Natural killer cell treated with Interleukin-12 subunit alpha and Interleukin-12 subunit beta and Interleukin-15 and Interleukin-18, amount 100 ng/mL, for 72 hours (primary cell): ENCODE data around the gene PRR36. TPM values are rescaled to one million over a fixed set of nuclear protein-coding genes. Genes with fewer than 3 reads are reported as not detected.

Experiments used
- ATAC-seq, 2 donors: fragments of 150-1000 bp; cut with Tn5 transposase in 1 of 2; sonication (Bioruptor Pico), chemical (Tn5 transposase) in 1 of 2; 2 replicates each; pipeline ENCODE4 v1.10.0; 2021
- DNase-seq: peaks from one replicate; pipeline ENCODE4 v3.0.0; 2022; ENCODE audit warnings: low spot score
- H3K27ac Mint-ChIP-seq, 2 donors: 1 replicate in 1 of 2; 2 replicates in 1 of 2; pipeline ENCODE4 v1.8.0; 2022; ENCODE audit warnings: mixed read lengths in 2 of 2, mild to moderate bottlenecking in 1 of 2, moderate library complexity in 1 of 2
- H3K27me3 Mint-ChIP-seq, 2 donors: 1 replicate in 1 of 2; 2 replicates in 1 of 2; pipeline ENCODE4 v1.8.0; 2022; ENCODE audit warnings: mixed read lengths in 2 of 2
- H3K36me3 Mint-ChIP-seq: one replicate; pipeline ENCODE4 v1.8.0; 2022; ENCODE audit warnings: mixed read lengths
- H3K4me1 Mint-ChIP-seq, 2 donors: 1 replicate in 1 of 2; 2 replicates in 1 of 2; pipeline ENCODE4 v1.8.0; 2022; ENCODE audit warnings: low read depth in 2 of 2, mixed read lengths in 2 of 2, mild to moderate bottlenecking in 1 of 2
- H3K4me3 Mint-ChIP-seq: one replicate; pipeline ENCODE4 v1.8.0; 2022; ENCODE audit warnings: mixed read lengths
- H3K9me3 Mint-ChIP-seq: 2 replicates; pipeline ENCODE4 v1.8.0; 2022; ENCODE audit warnings: mixed read lengths
- total RNA-seq, 2 donors: library from RNA; stranded (reverse); gene quantifications; one replicate each; pipeline ENCODE4 v1.2.3, GENCODE V29; 2022

The PRR36 gene
- total RNA-seq, 2 donors from 2014 or later, result not detected

DNA sequence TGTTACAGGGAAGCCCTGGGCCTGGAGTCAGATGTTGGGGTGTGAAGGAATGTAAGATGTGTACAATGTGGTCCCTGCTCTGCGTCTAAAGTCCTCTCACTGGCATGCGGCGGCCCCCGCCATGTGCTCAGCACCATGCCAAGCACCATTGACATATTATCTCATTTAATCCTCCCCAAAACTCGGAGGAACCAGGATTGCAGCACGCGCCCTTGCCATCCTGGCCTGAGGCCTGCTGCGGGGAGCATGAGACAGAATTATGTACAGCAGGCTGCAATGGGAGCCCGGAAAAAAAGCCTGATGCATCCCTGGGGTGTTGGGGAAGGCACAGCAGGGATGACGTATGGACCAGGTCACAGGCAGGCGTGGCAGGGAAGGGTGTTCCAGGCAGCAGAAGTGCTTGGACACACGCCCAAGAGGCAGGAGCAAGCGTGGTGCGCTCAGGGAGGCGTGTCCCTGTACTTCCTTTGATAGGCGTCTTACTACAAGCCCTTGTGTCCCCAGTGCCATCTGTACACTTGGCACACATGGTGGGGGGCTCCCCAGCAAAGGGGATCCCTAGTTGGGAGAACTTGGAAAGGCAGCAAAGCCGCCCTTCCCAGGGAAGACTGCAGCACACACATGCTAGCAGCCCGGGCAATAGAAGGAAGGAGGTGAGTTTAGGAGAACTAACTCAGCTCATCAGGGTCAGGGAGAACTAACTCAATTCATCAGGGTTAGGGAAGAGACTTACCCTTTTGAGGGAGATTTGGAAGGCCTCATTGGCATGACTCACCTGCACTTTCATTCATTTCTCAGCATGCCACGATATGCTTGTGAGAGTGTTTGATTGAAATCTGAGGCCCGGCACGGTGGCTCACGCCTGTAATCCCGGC, 40.7 kb downstream of the PRR36 start:
- H3K27ac Mint-ChIP-seq, result no peak overlapping the region
- H3K27me3 Mint-ChIP-seq, result no peaks in the 10 kb centered on the region
- no peaks in the 10 kb centered on the region for H3K9me3 Mint-ChIP-seq

DNA sequence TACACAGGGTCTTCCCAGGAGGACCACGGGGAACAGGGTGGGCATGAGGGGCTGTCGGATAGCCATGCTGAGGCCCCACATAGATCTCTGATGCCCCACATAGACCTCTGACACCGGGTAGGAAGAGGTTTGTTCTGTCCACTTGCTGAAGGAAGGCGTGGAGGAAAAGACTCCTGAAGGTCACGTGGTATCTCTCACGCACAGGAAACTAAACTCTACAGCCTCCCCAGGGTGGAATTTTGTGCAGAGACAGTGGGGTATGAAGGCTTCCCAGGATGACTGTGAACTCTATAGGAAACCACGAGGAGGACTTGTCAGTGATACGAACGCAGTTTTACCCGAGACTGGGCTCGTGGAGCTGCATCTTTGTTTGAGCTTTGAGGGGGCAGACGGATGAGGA, 41.4 kb downstream of the PRR36 start:
- DNase-seq, result no peak
- Mint-ChIP-seq H3K4me1 (peaks cover 15 to 21% of the 10 kb centered on the region in 2 donors), H3K4me3 (no peak overlapping the region), H3K36me3 (no peaks in the 10 kb centered on the region), H3K9me3 (no peaks in the 10 kb centered on the region), H3K27me3 (peaks cover 0 to 2% of the 10 kb centered on the region in 2 donors), H3K27ac (no peak overlapping the region)
- no peak for ATAC-seq

More for the DNA sequence above, 40.7 kb downstream of the PRR36 start:
- ATAC-seq (no peak), DNase-seq (no peak)
- no peak overlapping the region for H3K4me3 Mint-ChIP-seq
- H3K4me1 Mint-ChIP-seq, result peaks cover 17 to 21% of the 10 kb centered on the region in 2 donors
- H3K36me3 Mint-ChIP-seq, result no peaks in the 10 kb centered on the region

DNA sequence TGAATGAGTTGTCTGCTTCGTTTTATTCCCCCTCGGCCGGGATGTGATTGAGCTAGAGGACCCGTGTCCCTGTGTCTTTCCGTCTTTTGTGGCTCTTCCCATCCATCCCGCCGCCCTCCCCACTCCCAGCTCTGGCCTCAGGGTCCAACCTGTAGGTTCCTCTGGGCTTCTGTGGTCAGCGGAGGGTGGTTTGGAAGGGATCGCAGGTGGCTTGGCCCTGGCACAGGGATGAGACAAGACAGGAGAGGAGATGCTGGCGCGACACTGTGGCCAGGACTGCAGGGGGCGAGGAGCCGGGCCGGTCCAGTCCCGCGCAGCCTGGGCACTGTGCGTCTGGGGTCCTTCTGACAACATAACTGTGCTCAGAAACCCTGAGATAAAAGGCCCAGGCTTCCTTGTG, 42.2 kb downstream of the PRR36 start:
- no peaks in the 10 kb centered on the region for H3K36me3 Mint-ChIP-seq
- DNase-seq, result no peak
- H3K4me3 Mint-ChIP-seq, result no peak overlapping the region
- ATAC-seq, result no peak
- H3K9me3 Mint-ChIP-seq, result no peaks in the 10 kb centered on the region
- H3K4me1 Mint-ChIP-seq, result peaks cover 15 to 21% of the 10 kb centered on the region in 2 donors
- H3K27ac Mint-ChIP-seq, result no peak overlapping the region
- peaks cover 0 to 4% of the 10 kb centered on the region in 2 donors for H3K27me3 Mint-ChIP-seq

DNA sequence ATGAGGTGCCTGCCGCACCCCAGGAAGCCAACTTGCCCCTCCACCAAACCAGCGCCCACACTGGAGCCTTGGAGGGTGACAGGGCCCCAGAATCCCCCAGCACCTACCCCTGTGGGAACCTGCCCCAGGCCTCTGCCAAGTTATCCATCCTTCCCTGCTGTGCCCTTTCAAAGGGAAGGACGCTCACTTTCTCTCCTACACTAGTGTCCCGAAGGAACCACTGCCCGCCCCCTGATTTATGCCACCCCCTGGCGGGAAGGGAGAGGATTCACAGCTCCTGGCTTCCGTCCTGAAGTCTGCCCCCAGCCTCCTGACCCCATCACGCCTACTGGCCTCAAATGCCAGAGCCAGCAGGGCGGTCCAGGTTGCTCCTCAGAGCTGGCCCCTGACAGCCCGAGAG, 42.7 kb downstream of the PRR36 start:
- DNase-seq (no peak), ATAC-seq (no peak)
- Mint-ChIP-seq H3K27ac (peak overlapping the region in 1 of 2 donors; percentile 58), H3K4me1 (peaks cover 15 to 21% of the 10 kb centered on the region in 2 donors), H3K36me3 (no peaks in the 10 kb centered on the region), H3K9me3 (no peaks in the 10 kb centered on the region), H3K4me3 (peak overlapping the region; percentile 83), H3K27me3 (peaks cover 0 to 4% of the 10 kb centered on the region in 2 donors)

DNA sequence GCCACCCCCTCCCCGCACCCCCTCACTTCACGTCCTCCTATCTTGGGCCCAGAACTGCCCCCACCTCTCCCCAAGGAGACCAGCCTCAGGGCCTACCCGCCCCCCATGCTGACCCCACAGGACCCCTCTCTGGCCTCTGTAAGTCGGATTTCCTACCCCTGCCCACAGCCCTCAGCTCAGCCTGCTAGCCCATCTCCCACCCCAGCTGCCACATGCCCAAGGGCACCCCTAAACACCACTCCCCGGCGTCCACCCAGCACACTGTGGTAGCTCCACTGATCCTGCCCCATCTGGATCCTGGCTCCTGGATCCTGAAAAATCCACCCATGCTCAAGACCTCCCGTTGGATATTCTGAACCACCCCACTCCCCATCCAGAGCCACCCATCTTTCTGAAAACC, 43.4 kb downstream of the PRR36 start:
- peaks cover 0 to 4% of the 10 kb centered on the region in 2 donors for H3K27me3 Mint-ChIP-seq
- H3K36me3 Mint-ChIP-seq, result no peaks in the 10 kb centered on the region
- H3K9me3 Mint-ChIP-seq, result no peaks in the 10 kb centered on the region
- peak overlapping the region in 1 of 2 donors; percentile 58 for H3K27ac Mint-ChIP-seq
- H3K4me3 Mint-ChIP-seq, result peak overlapping the region; percentile 83
- H3K4me1 Mint-ChIP-seq, result peaks cover 15 to 21% of the 10 kb centered on the region in 2 donors
- ATAC-seq, result no peak
- DNase-seq, result no peak

DNA sequence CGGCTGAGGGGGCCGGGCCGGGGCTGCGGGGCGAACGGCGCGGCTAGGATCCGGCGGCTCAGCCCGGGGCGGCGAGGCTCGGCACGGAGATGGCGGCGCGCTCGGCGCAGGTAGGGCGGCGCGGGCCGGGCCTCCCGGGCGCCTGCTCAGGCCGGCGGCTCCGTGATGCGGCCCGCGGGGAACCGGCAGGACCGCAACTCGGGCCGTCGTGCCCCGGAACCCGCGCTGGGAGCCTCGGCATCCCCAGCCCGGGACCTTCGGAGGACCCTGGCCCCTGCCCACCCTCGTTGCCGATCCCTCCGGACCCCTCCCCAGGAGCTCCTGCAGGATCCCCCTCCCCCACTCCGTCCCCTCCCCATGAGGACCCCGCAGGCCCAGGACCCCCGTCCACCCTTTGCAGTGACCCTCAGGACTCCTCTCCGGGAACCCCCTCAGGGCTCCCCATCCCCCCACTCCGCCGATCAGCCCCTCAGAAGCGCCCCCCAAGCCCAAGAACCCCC, 43.9 kb downstream of the PRR36 start:
- no peaks in the 10 kb centered on the region for H3K36me3 Mint-ChIP-seq
- H3K27me3 Mint-ChIP-seq, result peaks cover 0 to 4% of the 10 kb centered on the region in 2 donors
- H3K4me1 Mint-ChIP-seq, result peaks cover 15 to 21% of the 10 kb centered on the region in 2 donors
- H3K9me3 Mint-ChIP-seq, result no peaks in the 10 kb centered on the region
- no peak for DNase-seq
- H3K27ac Mint-ChIP-seq, result peak overlapping the region in 1 of 2 donors; percentile 63
- ATAC-seq, result no peak
- H3K4me3 Mint-ChIP-seq, result peak overlapping the region; percentile 83

DNA sequence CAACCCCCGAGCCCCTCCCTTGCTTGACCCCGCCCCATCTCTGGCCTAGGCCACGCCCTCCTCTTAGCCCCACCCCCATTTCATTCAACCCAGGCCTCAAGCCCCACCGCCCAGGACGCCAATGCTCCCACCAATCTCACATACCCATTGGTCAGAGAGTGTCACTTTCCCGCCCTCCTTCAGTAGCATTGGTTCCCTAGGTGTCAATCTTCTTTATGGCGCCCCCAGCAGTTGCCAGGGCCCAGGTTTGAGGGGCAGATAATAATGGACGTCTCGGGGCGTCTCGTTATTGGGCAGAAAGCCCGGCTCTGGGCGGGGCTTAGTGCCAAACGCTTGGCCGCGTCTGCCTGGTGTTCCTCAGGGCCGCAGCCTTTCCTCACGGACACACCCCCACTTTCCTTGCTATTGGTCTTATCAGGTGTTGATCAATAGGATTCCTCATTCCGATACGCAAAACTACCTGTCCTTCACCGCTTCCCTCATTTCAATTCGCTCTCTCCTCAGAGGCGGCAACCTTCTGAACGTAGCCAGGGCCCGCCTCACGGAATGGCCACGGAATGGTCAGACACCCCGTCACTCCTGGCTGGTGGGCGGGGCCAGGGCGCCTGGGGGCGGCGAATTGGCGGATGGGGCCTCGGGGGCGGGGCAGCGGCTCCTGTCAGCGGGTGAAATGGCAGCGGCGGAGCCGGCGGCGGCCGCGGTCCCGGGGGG, 44.5 kb downstream of the PRR36 start, which contains the start of gene EVI5L:
Gene EVI5L, plus strand, starts transcription at position 658 of the 711 bp plus-strand sequence. CDS start 16,325 bp downstream, outside the sequence.
- DNase-seq, result peak; percentile 99
- no peaks in the 10 kb centered on the region for H3K9me3 Mint-ChIP-seq
- peak within 1 kb of the TSS; percentile 63 to 88 for H3K27ac Mint-ChIP-seq
- peak; percentile 93 to 94 for ATAC-seq
- peak within 1 kb of the TSS; percentile 83 for H3K4me3 Mint-ChIP-seq
- H3K27me3 Mint-ChIP-seq, result peaks cover 0 to 4% of the 10 kb centered on the region in 2 donors
- H3K4me1 Mint-ChIP-seq, result peaks cover 15 to 21% of the 10 kb centered on the region in 2 donors
- H3K36me3 Mint-ChIP-seq, result no peaks in the 10 kb centered on the region

DNA sequence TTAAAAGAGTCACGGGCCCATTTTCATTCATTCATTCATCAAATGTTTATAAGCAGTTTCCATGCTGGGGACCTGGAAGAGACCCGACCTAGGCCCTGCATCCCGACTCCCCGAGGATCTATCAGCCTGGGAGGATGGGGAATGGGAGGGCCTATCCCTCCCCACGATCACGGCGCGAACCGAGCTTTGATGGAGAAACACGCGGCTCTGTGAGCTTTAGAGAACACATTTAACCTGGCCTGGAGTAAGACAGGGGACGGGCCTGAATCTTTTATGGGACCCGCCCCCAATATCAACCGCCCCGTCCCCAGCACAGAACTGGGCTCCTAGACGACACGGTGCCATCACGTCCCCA, 45.0 kb downstream of the PRR36 start:
- Mint-ChIP-seq H3K27me3 (peaks cover 0 to 4% of the 10 kb centered on the region in 2 donors), H3K27ac (peak overlapping the region; percentile 63 to 88), H3K9me3 (no peaks in the 10 kb centered on the region), H3K4me3 (peak overlapping the region; percentile 71), H3K36me3 (no peaks in the 10 kb centered on the region), H3K4me1 (peaks cover 15 to 21% of the 10 kb centered on the region in 2 donors)
- DNase-seq (no peak), ATAC-seq (no peak)

DNA sequence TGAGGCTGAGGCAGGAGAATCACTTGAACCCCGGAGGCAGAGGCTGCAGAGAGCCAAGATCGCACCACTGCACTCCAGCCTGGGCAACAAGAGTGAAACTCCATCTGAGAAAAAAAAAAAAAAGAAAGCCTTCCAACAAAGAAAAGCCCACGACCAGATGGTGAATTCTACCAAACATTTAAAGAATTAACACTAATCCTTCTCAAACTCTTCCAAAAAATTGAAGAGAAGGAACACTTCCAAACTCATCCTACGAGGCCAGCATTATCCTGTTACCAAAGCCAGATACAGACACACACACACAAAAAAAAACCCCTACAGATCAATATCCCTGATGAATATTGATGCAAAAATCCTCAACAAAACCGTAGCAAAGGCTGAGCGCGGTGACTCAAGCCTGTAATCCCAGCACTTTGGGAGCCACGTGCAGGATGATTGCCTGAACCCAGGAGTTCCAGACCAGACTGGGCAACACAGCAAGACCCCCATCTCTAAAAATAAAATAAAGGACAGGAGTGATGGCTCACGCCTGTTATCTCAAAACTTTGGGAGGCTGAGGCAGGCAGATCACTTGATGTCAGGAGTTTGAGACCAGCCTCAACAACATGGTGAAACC, 50.4 kb downstream of the PRR36 start:
- no peak for ATAC-seq
- Mint-ChIP-seq H3K27ac (no peak overlapping the region), H3K9me3 (no peaks in the 10 kb centered on the region), H3K4me1 (peaks cover 0 to under 1% of the 10 kb centered on the region in 2 donors), H3K36me3 (peaks cover 4% of the 10 kb centered on the region), H3K27me3 (peaks cover 28 to 34% of the 10 kb centered on the region in 2 donors), H3K4me3 (no peak overlapping the region)
- DNase-seq, result no peak

DNA sequence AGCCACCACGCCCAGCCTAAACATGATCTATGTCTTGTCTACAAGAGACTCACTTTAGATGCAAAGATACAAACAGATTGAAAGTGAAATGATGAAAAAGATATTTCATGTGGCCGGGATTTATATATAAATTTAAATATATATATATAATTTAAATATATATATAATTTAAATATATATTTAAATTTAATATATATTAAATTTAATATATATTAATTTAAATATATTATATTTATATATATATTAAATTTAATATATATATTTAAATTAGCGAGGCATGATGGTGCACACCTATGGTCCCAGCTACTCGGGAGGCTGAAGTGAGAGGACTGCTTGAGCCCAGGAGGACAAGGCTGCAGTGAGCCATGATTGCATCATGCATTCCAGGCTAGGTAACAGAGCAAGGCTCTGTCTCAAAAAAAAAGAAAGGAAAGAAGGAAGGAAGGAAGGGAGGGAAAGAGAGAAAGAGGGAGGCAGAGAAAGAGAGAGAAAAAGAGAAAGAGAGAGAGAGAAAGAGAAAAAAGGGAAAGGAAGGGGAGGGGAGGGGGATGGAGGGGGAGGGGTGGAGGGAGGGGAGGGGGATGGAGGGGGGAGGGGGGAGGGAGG, 51.2 kb downstream of the PRR36 start:
- DNase-seq, result no peak
- no peak overlapping the region for H3K4me3 Mint-ChIP-seq
- H3K36me3 Mint-ChIP-seq, result peaks cover 4% of the 10 kb centered on the region
- no peak for ATAC-seq
- H3K27ac Mint-ChIP-seq, result peak overlapping the region in 1 of 2 donors; percentile 71
- H3K9me3 Mint-ChIP-seq, result no peaks in the 10 kb centered on the region
- H3K4me1 Mint-ChIP-seq, result no peaks in the 10 kb centered on the region
- H3K27me3 Mint-ChIP-seq, result peaks cover 28 to 37% of the 10 kb centered on the region in 2 donors

DNA sequence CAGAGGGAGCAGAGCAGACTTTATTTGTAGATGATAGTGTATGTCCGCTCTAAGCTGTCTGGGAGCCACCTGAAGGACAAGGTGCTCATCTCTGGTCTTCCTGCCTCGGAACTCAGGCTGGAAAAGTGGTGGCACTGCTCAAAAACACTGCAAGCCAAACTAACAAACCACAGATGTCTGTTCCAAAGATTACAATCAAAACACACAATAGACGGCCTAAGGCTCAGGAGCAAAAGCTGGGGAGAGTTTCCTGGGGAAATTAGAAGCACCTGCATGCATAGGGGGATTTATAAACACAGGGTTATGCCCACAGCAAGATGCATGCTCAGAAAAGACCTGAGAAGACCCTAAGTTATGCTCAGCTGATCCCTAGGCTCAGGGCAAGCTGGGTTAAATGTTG, 53.6 kb downstream of the PRR36 start:
- Mint-ChIP-seq H3K27ac (no peak overlapping the region), H3K27me3 (peaks cover 30 to 37% of the 10 kb centered on the region in 2 donors), H3K36me3 (peaks cover 4% of the 10 kb centered on the region)

DNA sequence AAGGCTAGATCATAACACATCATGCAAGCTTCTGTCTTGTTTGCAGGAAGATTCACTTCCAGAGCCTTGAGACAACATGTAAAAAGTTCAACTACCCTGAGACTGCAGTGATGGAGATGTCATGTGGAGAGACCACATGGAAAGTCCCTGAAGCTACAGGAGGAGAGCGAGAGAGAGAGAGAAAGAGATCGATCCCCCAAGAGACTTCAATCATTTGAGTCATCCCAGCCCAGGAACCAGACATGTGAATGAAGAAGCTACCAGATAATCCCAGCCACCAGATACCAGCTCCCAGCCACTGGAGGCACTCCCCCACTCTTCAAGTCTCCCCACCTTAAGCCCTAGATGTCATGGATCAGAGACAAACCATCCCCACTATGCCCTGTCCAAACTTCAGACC, 54.9 kb downstream of the PRR36 start:
- no peaks in the 10 kb centered on the region for H3K9me3 Mint-ChIP-seq
- DNase-seq (no peak), ATAC-seq (no peak)
- H3K36me3 Mint-ChIP-seq, result peaks cover 4% of the 10 kb centered on the region
- no peak overlapping the region for H3K27ac Mint-ChIP-seq
- H3K4me1 Mint-ChIP-seq, result peaks cover 6 to 9% of the 10 kb centered on the region in 2 donors
- H3K4me3 Mint-ChIP-seq, result no peak overlapping the region
- peaks cover 35 to 37% of the 10 kb centered on the region in 2 donors for H3K27me3 Mint-ChIP-seq

More for the DNA sequence above, 53.6 kb downstream of the PRR36 start:
- ATAC-seq (no peak), DNase-seq (no peak)
- peaks cover 0 to 2% of the 10 kb centered on the region in 2 donors for H3K4me1 Mint-ChIP-seq
- H3K4me3 Mint-ChIP-seq, result no peak overlapping the region
- H3K9me3 Mint-ChIP-seq, result no peaks in the 10 kb centered on the region

DNA sequence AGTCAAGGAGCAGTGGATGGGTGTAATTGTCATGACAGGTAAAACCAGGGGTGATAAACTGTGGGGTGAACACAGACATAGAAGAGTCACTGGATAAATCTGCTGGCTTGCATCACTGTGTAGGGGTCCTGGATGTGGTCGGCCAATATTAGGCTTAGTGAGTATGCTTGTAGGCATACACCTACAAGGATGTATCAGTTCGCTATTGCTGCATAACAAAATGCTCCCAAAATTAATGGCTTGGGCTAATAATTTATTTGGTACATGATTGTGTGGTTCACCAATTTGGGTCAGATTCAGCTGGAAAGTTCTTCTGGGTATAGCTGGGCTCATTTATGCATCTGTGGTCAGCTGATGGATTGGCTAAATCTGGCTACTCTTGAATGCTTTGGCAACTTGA, 55.4 kb downstream of the PRR36 start:
- ATAC-seq (no peak), DNase-seq (no peak)
- no peak overlapping the region for H3K27ac Mint-ChIP-seq
- H3K9me3 Mint-ChIP-seq, result no peaks in the 10 kb centered on the region
- H3K27me3 Mint-ChIP-seq, result peaks cover 34 to 37% of the 10 kb centered on the region in 2 donors
- H3K36me3 Mint-ChIP-seq, result peaks cover 4% of the 10 kb centered on the region
- H3K4me1 Mint-ChIP-seq, result peaks cover 6 to 12% of the 10 kb centered on the region in 2 donors
- H3K4me3 Mint-ChIP-seq, result no peak overlapping the region
